NCI-H1436 (cell line): ENCODE measurements around the gene MPP3.

Experiments
- DNase-seq: peaks from one replicate; lab custom pipeline; 2025; lab: John Stamatoyannopoulos, UW

MPP3 gene

DNA sequence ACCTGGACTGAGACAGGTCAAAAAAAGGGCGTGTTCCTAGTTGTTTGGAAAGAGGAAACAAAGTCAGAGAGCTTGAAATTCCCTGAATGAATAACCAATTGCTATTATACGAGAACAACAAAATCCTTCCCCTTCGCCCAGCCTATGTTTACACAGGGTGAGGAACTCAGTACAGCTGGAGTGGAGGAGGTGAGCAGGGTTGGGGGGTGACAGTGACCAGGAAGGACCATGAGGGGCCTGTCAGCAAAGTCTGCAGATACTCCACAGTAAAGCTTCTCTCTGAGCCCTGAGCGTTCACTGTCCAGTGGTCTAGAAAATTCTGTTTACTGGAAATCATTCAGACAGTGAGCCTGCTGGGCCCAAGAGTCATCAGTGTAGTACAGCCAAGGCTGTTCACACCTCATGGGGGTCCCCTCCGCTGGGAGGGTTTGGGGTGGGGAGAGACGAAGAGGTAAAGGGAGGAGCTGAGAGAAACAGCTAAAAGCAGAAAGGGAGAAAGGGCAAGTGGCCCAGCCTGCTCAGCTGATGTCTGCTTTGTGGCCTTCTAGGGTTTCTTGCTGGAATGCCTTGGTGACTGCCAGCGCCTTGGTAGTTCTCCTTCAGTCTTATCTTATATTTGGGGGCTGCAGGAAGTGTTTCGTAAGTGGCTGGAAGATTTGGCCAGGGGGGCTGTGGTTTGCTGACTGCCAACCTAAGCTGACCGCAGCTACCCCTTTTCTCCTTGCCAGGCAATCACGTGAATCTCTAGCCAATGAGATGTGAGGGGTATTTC, 59.9 kb downstream of the MPP3 start:
- DNase-seq: no peak

DNA sequence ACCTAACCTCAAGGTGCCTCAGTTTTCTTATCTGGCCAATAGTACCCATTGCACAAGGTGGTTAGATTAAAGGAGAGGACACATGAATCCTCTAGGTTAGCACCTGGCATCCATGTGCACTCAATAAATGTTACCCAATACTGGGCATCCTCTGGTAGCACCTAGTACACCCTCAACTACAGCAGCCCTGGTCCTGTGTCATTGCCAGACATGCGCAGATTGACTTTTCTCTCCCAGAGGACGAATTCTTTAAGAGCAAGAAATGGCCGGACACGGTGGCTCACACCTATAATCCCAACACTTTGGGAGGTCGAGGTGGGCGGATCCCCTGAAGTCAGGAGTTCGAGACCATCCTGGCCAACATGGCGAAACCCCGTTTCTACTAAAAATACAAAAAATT, 61.5 kb downstream of the MPP3 start:
- DNase-seq: no peak

- no peak for DNase-seq
Measured at GRCh38 chr17:43770957-43771356, 62.0 kb downstream of the MPP3 start.

GRCh38 chr17:43769859-43770258, 63.1 kb downstream of the MPP3 start:
- no peak for DNase-seq

- DNase-seq: no peak
Measured at GRCh38 chr17:43769426-43769825, 63.5 kb downstream of the MPP3 start.

- DNase-seq: no peak
Measured at GRCh38 chr17:43768943-43769342, 64.0 kb downstream of the MPP3 start.

GRCh38 chr17:43768382-43768781, 64.6 kb downstream of the MPP3 start:
- DNase-seq: no peak

DNA sequence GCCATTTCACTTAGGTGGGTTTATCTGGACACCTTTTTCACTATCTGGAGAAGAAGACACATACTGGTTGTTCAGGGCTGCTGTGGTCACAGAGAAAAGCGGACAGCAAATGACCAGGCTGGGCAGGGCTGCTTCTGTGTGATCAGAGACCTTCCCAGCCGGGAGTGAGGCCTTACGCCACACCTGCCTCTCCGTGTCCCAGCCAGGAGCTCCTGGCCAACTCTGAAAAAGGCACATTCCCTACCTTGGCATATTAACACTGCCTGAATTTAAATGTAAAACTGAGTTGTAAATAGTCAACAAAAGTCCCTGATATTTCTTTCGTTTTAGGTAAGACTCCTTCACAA, 65.3 kb downstream of the MPP3 start:
- DNase-seq: no peak

DNA sequence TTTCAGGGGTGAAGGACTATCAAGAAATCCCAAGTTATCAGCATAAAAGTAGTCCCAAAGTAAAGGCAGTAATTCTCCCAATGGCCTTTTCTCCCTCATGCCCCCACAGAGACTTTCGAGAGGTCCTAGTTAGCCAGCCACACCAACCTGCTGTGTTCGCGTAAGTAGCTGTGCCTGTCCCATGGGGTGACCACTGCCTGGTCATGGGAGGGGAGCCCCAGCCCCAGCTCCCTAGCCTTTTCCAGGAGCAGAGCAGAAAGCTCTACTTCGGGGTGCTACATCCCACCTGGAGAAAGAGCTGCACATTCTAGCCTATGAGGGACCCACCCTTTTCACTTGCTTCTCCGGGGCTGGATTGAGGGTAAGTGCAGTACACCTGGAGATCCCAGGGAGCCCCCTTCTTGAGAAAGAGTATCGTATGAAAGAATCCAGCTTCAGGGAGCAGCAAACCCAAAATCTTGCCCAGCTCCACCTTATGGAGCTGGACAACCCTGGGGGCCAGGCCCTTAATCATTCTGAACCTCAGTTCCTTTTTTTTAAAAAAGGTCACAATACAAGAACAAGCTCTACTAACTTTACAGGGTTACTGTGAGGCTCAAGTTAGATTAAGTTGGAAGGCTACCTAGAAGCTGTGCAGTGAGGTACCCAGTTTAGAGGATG, 65.8 kb downstream of the MPP3 start:
- DNase-seq: no peak

- DNase-seq: peak; percentile 43
Measured at GRCh38 chr17:43766413-43767052, 66.4 kb downstream of the MPP3 start.

DNA sequence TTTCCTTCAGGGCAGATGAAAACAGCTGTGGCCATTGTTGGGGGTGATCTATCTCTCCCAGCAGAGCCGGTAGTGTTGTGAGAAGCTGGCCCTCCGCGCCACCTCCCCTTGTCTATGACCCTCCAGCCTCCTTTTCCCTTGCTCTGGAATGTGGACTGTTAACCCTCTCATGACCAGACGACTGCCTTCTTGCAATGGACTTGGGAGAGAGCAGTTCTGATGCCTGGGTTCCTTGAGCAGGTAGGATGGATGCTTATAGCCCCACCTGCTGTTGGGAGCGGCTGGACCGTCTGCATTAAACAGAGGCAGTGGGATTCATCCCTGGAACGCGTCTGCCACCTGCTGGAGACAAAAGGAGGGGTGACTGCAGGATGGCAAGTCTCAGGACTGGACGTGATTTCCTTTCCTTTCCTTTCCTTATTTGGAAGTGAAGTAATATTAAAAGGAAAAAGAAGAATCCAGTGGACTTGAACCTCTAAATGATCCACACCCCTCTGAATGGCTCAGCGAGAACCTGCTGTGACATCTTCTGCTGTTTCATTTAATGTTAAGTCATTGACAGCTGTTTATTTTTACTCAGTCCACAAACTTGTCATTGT, 72.6 kb downstream of the MPP3 start:
- DNase-seq: peak; percentile 92

DNA sequence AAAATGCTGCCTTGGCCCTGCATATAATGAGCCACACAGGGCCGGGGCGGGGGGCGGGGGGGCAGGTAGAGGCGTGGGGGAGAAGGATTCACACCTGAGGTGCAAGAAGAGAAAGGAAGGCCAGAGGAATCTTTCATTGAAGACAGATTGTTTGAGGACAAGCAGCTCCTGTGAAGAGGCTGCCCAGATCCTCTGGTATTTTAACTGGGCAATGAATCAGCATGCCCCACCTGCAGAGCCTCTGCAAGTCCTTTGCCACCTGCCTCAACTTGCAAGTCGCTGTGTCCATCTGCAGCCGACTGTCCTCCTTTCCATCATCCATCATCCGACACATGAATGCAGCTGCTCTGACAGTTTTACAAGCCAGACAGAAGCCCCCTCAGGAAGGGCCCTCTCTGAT, 73.1 kb downstream of the MPP3 start:
- no peak for DNase-seq

DNA sequence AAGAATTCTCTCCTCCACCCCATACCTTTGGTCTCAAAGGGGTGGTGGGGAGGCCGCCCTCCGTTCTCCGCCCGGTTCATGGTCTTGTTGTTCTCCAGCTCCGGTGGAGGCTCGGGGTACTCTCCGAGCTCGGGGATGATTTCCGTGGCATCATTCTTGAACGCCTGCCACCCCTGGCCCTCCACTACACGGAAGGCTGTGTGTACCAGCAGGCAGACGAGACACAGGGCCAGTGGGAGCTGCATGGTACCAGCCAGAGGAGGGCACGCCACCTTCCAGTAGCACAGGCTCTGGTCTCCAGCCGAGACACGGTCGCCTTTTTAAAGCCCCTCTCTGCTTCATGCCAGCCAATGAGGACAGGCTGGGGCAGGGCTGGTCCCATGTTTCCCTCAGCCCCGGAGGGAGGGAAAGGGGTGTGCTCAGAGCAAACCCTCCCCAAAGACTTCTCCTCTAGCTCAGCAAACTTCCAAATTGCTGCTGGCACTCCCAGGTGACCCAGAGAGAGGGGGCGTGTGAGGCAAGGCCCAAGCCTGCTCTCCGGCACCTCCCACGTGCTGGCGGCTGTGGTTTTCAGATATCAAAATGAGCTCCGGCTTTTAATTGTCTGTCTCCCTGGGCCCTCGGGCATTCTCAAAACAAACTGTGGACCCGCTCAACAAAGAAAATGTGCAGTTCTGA, 74.3 kb downstream of the MPP3 start, which contains the start of gene SOST:
SOST (minus strand) TSS at position 295 of the 678 bp plus-strand sequence; CDS start at position 245, 50 bp downstream.
- DNase-seq: no peak

GRCh38 chr17:43758086-43758485, 74.9 kb downstream of the MPP3 start:
- no peak for DNase-seq

DNA sequence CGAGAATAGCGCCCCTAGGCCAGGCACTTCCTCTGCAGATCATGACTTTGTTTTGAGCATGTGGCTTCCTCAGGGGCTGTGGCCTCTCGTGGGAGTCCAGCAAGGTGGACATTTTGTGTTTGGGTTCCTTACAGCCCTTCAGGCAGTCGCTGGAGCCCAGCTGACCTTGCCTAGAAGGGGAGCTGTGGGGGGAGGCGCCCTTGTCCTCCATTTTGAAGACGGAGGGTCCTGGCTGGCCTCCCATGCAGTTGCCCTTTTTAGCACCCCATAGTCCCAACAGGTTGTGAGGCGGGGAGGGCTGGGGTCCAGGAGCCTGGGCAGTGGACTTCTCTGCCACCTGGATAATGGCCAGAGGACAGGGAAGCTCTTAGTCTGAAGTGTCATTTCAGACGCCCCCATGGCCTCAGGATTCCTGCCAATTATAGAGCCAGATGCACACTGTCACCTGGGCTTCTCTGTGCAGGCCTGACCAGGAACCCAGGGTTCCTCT, 75.7 kb downstream of the MPP3 start:
- no peak for DNase-seq

GRCh38 chr17:43756201-43756600, 76.7 kb downstream of the MPP3 start:
- no peak for DNase-seq

DNA sequence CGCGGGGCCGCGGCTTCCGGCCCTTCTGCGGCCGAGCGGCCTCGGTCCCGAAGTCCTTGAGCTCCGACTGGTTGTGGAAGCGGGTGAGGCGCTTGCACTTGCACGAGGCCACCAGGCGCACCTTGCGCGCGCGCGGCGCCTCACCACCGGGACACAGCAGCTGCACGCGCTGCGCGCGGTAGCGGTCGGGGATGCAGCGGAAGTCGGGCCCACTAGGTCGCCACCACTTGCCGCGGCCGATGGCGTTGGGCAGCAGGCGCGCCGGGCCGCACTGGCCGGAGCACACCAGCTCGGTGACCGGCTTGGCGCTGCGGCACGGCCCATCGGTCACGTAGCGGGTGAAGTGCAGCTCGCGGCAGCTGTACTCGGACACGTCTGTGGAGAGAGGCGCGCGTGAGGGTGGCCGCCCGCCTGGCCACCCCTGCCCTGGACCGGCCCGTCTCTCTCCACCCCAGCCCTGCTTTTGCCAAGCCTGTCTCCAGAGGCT, 77.5 kb downstream of the MPP3 start:
- no peak for DNase-seq

DNA sequence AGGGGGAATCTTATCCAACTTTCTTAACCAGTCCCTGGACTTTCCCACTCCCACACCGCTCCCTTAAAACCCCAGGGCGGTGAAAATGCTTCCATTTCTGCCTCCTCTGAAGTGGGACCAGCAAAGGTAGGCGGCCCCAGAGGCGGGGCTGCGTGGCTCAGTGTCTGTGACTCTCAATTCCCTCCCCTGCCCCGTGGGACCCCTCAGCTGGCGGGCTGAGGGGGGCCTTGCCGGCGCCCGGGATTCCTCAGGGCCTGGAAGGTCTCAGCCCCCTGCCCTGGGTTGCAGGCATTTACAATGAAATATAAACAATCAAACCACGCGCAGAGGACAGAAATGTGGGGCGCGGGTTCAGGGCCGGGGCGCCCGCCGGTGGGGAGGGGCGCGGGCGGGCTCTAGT, 78.0 kb downstream of the MPP3 start:
- DNase-seq: no peak

DNA sequence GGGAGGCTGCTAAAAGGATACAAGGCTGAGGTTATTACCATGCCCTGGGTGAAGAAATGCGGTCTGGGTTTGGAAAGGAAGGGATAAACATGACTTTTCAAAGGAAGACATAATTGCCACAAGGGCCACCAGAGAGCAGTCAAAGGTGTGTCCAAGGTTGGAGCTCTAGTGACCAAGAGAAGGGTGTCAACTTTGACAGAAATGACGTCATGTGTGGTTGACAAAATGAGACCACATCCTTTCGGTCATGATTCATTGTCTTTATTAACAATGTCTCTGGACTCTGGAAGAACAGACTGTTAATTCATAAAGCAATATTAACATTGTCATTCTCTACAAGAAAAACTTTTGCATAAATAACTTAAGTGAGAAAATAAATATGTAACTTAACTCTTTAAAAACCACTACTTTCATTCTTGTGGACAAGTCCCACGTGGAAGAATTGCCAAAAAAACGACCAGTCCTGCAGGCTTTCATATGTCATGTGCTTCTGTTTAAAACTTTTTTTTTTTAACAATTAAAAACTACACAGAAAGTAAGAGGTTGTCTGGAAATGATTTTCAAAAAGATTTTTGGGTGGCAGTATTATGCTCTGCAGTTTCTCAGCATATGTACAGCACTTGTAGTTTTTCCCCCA, 79.3 kb downstream of the MPP3 start:
- no peak for DNase-seq
